MM.1S (cell line): ENCODE data around the gene STIM1.

ENCODE experiments used
- DNase-seq: peaks from one replicate; pipeline ENCODE4 v3.0.0-alpha.2; 2015
- H2AFZ ChIP-seq: fragments of 300-600 bp; sonication (generic); 2 replicates; pipeline ENCODE4 v1.6.0; 2016; ENCODE audit warnings: antibody characterized with exemption, low read length
- H3F3A ChIP-seq: fragments of 300-600 bp; sonication (generic); 2 replicates; pipeline ENCODE4 v1.6.1; 2016; ENCODE audit warnings: mild to moderate bottlenecking, antibody characterized with exemption, low read length, moderate library complexity, mixed read lengths; ENCODE audit not compliant: insufficient read depth
- H3K27ac ChIP-seq: fragments of 300-600 bp; sonication (generic); 2 replicates; pipeline ENCODE4 v1.5.1; 2016; ENCODE audit warnings: mild to moderate bottlenecking, low read length
- H3K27me3 ChIP-seq: fragments of 300-600 bp; sonication (generic); replicated peaks from 2 replicates; pipeline ENCODE4 v1.6.0; 2016; ENCODE audit warnings: low read length; ENCODE audit not compliant: insufficient read depth
- H3K36me3 ChIP-seq: fragments of 300-600 bp; sonication (generic); replicated peaks from 2 replicates; pipeline ENCODE4 v1.6.1; 2016; ENCODE audit warnings: mild to moderate bottlenecking, low read length, mixed read lengths; ENCODE audit not compliant: insufficient read depth
- H3K4me1 ChIP-seq: fragments of 300-600 bp; sonication (generic); 2 replicates; pipeline ENCODE4 v1.6.1; 2016; ENCODE audit warnings: low read length, mixed read lengths
- H3K4me2 ChIP-seq: fragments of 300-600 bp; sonication (generic); 2 replicates; pipeline ENCODE4 v1.6.0; 2016; ENCODE audit warnings: low read depth, low read length
- H3K4me3 ChIP-seq: fragments of 300-600 bp; sonication (generic); 2 replicates; pipeline ENCODE4 v1.5.1; 2016; ENCODE audit warnings: low read length, mixed read lengths
- H3K79me2 ChIP-seq: fragments of 300-600 bp; sonication (generic); 2 replicates; pipeline ENCODE4 v1.6.1; 2016; ENCODE audit warnings: mixed run types, low read length, mixed read lengths
- H3K9ac ChIP-seq: fragments of 300-600 bp; sonication (generic); 2 replicates; pipeline ENCODE4 v1.6.1; 2016; ENCODE audit warnings: low read length, mixed read lengths
- H3K9me2 ChIP-seq: fragments of 300-600 bp; sonication (generic); replicated peaks from 2 replicates; pipeline ENCODE4 v1.6.1; 2016; ENCODE audit warnings: mild to moderate bottlenecking, low read length, mixed read lengths; ENCODE audit not compliant: insufficient read depth
- H3K9me3 ChIP-seq: fragments of 300-600 bp; sonication (generic); replicated peaks from 2 replicates; pipeline ENCODE4 v1.6.1; 2016; ENCODE audit warnings: mild to moderate bottlenecking, low read length, mixed read lengths; ENCODE audit not compliant: insufficient read depth
- H4K20me1 ChIP-seq: fragments of 300-600 bp; sonication (generic); 2 replicates; pipeline ENCODE4 v1.6.1; 2016; ENCODE audit warnings: mild to moderate bottlenecking, low read length, moderate library complexity, mixed read lengths; ENCODE audit not compliant: insufficient read depth
- EZH2 ChIP-seq: fragments of 300-600 bp; sonication (generic); optimal IDR thresholded peaks from 2 replicates; pipeline ENCODE3; 2017; ENCODE audit warnings: low read depth, mild to moderate bottlenecking, antibody characterized with exemption, low read length, mixed read lengths
- EZH2phosphoT487 ChIP-seq: fragments of 300-600 bp; sonication (generic); IDR thresholded peaks from 2 replicates; pipeline ENCODE4 v1.6.1; 2018; ENCODE audit warnings: antibody characterized with exemption, low read length
- TF ChIP-seq, protein P1 (sequence below): fragments of 300-600 bp; sonication (generic); IDR thresholded peaks from 2 replicates; pipeline ENCODE4 v1.5.1; 2016; ENCODE audit warnings: antibody characterized with exemption, low read length, mixed read lengths

STIM1 gene

GRCh38 chr11:3877364-3878257 is 22.1 kb downstream of the STIM1 start:
- DNase-seq = no peak
- no peak for TF ChIP-seq EZH2
- Histone ChIP-seq H3K27ac (no peak overlapping the region), H3F3A (no peaks in the 10 kb centered on the region), H3K9ac (no peak overlapping the region), H3K9me3 (no peaks in the 10 kb centered on the region), H3K9me2 (no peaks in the 10 kb centered on the region), H3K4me3 (no peak overlapping the region), H4K20me1 (peaks cover 19% of the 10 kb centered on the region; the same call in 1 of the 2 replicates), H3K36me3 (no peaks in the 10 kb centered on the region), H2AFZ (no peak overlapping the region), H3K4me1 (peaks cover 24% of the 10 kb centered on the region), H3K4me2 (no peak overlapping the region), H3K27me3 (no peaks in the 10 kb centered on the region), H3K79me2 (peaks cover 97% of the 10 kb centered on the region)

GRCh38 chr11:3878258-3878584 is 22.8 kb downstream of the STIM1 start:
- Histone ChIP-seq H3K4me1 (peaks cover 24% of the 10 kb centered on the region), H3K4me2 (no peak overlapping the region), H3K9me3 (no peaks in the 10 kb centered on the region), H3K9me2 (no peaks in the 10 kb centered on the region), H3K4me3 (no peak overlapping the region), H2AFZ (no peak overlapping the region), H4K20me1 (peaks cover 19% of the 10 kb centered on the region; the same call in 1 of the 2 replicates), H3F3A (no peaks in the 10 kb centered on the region), H3K79me2 (peaks cover 98% of the 10 kb centered on the region), H3K36me3 (no peaks in the 10 kb centered on the region), H3K27me3 (no peaks in the 10 kb centered on the region), H3K27ac (no peak overlapping the region), H3K9ac (no peak overlapping the region)
- TF ChIP-seq EZH2 (no peak), EZH2phosphoT487 (no peak)
- TF ChIP-seq, protein P1, sequence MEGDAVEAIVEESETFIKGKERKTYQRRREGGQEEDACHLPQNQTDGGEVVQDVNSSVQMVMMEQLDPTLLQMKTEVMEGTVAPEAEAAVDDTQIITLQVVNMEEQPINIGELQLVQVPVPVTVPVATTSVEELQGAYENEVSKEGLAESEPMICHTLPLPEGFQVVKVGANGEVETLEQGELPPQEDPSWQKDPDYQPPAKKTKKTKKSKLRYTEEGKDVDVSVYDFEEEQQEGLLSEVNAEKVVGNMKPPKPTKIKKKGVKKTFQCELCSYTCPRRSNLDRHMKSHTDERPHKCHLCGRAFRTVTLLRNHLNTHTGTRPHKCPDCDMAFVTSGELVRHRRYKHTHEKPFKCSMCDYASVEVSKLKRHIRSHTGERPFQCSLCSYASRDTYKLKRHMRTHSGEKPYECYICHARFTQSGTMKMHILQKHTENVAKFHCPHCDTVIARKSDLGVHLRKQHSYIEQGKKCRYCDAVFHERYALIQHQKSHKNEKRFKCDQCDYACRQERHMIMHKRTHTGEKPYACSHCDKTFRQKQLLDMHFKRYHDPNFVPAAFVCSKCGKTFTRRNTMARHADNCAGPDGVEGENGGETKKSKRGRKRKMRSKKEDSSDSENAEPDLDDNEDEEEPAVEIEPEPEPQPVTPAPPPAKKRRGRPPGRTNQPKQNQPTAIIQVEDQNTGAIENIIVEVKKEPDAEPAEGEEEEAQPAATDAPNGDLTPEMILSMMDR = no peak
- DNase-seq = no peak

GRCh38 chr11:3879216-3879966 is 23.9 kb downstream of the STIM1 start:
- H3K27me3 ChIP-seq = no peaks in the 10 kb centered on the region
- H3K9ac ChIP-seq = no peak overlapping the region
- H3F3A ChIP-seq = no peaks in the 10 kb centered on the region
- H3K9me3 ChIP-seq = no peaks in the 10 kb centered on the region
- H3K36me3 ChIP-seq = no peaks in the 10 kb centered on the region
- H3K4me1 ChIP-seq = peaks cover 24% of the 10 kb centered on the region
- no peak overlapping the region for H3K4me3 ChIP-seq
- DNase-seq = peak; percentile 20
- H3K4me2 ChIP-seq = no peak overlapping the region; the same call in 1 of the 2 replicates
- 0 out of 2 replicates have a peak overlapping the region, but pooled peaks have one; percentile 5 for H3K27ac ChIP-seq
- peaks cover 15% of the 10 kb centered on the region; the same call in 1 of the 2 replicates for H4K20me1 ChIP-seq
- H3K9me2 ChIP-seq = no peaks in the 10 kb centered on the region
- TF ChIP-seq EZH2phosphoT487 (no peak), EZH2 (no peak)
- TF ChIP-seq, protein P1 = no peak
- peaks cover 97% of the 10 kb centered on the region for H3K79me2 ChIP-seq
- H2AFZ ChIP-seq = no peak overlapping the region
